GM19468 (cell line): ENCODE results near the gene FBRSL1.
"Not testable (repeated sequence)": the region's sequence is repeated elsewhere in the genome, so short reads cannot be mapped to it uniquely, and the experiment has no call there.

Experiments
- ATAC-seq: cut with Tn5 transposase; IDR thresholded peaks from one replicate; pipeline ENCODE4 v1.9.1; 2021; ENCODE audit warnings: mild to moderate bottlenecking, moderate library complexity, moderate number of reproducible peaks; ENCODE audit not compliant: unreplicated experiment; ENCODE audit errors: extremely low read depth

Gene FBRSL1

DNA sequence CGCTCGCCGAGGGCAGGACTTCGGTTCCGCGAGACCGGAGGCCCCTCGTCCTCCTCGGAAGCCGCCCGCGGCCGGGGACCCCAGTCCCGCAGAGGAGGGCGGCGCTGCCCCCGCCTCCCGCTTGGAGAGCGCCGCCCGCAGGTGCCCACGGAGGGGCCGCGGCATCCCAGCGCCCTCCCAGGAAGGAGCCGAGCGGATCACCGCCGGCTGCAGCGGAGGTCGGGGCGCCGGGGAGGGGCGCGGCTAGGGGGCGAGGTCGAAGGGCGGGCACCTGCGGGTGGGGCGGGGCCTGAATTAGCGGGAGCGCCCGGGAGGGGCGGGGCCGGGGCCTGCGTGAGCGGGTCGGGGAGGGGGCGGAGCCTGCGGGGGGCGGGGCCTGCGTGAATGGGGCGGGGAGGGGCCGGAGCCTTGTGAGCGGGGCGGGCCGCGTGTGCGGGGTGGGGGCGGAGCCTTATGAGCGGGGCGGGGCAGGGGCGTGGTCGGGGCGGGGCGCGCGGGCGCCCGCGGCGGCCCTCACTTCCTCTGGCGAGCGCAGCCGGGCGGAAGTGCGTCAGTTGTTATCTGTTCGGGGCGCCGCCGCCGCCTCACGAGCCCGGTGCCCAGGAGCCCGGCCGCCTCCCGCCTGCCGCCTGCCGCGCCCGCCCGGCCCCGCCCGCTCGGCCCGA lies at the start of gene FBRSL1:
Gene FBRSL1 (plus strand): TSS at position 550 of the 665 bp plus-strand sequence.
- ATAC-seq, result no peak

DNA sequence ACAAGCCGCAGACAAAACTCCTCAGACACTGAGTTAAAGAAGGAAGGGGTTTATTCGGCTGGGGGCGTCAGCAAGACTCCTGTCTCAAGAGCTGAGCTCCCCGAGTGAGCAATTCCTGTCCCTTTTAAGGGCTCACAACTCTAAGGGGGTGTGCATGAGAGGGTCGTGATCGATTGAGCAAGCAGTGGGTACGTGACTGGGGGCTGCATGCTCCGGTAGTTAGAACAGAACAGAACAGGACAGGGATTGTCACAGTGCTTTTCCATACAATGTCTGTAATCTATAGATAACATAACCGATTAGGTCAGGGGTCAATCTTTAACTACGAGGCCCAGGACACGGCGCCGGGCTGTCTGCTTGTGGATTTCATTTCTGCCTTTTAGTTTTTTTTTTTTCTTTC lies 49.5 kb upstream of the FBRSL1 start:
- ATAC-seq, result not testable (repeated sequence)

DNA sequence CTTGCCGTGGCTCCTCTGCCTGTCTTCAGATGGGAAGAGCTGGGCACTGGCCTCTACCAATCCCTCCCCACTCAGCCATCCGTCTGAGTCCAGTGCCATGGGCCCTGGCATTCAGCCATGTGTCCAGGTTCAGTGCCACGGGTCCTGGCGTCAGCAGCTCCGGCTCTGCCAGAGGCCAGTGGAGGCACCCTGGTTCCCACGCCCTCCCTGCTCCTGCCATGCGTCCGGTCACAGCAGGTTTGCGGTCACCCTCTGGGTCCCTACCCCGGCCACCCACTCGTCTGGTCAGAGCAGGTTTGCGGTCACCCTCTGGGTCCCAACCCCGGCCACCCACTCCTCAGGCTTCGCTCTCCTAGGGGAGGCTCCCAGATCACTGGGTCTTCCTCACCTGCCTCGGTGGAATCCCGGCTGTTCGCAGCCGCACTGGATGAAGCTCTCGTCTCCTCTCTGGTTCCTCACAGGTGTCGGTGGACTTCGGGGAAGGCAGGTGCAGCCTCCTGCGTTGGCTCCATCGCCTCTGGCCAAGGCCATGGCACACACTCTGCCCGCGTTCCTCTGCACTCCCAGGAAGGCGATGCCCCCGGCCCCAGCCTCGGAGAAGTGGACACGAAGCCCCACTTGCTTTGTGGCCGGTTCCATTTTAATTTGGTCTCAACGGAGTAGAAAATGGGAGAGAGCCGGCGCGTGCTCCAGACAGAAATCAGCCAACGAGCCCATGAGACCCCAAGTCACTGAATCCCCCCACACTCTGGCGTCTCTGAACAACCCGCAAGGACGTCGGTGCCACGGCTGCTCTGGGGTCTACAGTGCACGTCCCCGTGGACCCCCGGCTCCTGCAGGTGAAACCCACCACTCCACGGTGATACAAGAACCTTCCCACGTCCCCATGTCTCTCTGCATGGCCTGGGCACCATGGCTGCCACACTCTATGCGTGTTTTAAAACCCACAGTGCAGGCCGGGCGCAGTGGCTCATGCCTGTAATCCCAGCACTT lies 47.8 kb upstream of the FBRSL1 start:
- no peak for ATAC-seq

- ATAC-seq, result no peak
These were observed 46.9 kb upstream of the FBRSL1 start for GRCh38 chr12:132443091-132443490.

DNA sequence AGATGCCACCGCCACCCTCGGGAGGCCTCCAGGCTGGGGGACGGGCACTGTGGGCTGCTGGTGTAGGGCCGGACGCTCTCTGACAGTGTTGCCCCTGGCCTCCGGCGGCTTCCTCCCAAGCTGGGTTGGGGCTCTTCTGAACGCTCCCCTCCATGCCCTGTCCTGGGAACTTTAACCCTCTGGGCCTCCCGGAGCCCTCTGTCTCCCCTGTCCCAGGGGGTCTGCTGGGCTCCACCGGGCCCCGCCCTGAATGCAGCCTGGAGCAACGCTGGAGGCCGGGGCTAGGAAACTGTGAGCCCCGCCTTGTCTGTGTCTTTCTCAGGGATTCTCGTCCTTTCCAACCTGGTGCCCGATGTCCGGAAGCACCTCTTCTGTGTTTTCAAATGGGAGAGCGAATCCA lies 45.7 kb upstream of the FBRSL1 start:
- ATAC-seq, result no peak

DNA sequence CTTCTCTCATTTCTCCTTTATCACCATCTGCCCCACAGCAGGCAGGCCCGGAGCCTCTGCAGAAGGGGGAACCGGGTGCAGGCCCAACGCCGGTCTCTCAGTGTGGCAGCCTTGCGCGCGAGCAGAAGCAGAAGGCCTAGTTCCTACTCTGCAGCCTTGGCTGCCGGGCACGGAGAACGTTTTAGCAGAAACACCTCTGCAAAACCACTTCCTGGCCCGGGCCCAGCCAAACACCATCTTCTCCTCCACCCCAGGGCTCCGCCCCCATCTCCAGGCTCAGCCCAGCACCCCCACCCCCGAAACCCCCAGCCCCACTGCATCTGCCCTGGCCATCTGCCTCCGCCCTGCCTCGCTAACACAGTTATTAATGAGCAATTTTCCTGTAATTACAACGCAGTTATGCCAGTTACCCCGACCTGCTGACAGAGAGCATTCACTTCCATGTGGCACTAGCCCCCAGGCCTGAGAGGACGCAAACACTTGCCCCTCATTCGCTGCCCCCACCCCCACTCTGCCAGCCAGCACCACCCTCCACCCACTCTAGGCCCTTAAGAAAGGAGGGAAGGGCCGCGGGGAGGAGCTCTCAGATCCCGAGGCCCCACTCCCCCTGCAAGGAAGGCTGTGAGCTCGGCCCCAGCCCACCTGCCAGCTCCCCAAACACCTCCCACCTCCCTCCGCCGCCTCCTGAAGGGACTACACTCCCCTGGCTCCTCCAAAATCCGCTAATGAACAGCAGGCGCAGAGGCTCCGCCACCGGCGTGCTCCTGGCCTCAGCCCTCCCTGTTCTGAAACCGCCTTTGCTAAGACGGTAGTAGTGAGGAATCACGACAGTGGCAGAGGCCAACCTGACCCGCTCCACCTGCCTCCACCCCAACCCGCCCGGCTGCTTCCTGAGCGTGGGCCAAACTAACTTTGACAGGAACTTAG lies 44.7 kb upstream of the FBRSL1 start:
- ATAC-seq, result peak; percentile 35

DNA sequence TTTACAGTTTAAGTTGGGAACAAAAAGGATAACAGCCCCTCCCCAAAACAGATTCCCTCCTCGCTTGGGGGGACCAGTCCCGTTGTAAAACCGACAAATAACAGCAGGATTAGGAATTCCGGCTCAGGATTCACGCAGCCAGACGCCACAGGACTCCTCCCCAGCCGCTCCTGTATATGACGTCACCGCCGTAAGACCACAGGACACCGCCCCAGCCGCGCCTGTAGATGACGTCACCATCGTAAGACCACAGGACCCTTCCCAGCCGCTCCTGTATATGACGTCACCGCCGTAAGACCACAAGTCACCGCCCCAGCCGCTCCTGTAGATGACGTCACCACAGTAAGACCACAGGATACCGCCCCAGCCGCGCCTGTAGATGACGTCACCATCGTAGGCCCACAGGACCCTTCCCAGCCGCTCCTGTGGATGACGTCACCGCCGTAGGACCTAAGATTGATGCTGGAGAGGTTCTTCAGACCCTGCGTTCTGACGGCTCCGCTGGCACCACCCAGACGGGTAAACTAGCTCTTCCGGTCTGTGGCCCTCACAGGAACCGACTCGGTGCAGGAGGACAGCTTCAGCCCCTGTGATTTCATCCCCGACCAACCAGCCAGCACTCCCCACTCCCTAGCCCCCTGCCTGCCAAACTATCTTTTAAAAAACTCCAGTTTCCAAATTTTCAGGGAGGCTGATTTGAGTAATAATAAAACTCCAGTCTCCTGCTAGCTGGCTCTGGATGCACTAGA lies 43.9 kb upstream of the FBRSL1 start:
- no peak for ATAC-seq

GRCh38 chr12:132446633-132447326 lies 43.2 kb upstream of the FBRSL1 start:
- no peak for ATAC-seq

DNA sequence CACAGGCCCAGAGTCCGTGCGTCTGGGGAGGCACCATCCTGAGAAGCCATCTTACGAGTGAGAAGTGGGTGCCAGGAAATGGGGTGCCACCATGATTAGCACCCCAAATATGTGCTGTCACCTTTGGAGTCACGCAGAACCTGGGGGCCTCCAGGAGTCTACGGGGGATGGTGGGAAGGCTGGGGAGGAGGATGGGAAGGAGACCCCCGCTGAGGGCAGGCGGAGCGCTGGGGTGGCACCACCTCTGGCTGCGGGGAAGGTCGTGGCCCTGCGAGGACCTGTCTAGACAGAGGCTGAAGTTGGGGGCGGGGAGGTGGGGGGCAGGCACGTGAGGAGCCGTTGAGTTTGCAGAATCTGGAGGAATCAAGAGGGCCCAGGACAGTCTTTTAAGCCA lies 42.6 kb upstream of the FBRSL1 start:
- no peak for ATAC-seq

- no peak for ATAC-seq
These were observed 42.1 kb upstream of the FBRSL1 start for GRCh38 chr12:132447731-132448462.

GRCh38 chr12:132448463-132448820 lies 41.5 kb upstream of the FBRSL1 start:
- no peak for ATAC-seq

- ATAC-seq, result peak; percentile 23
These were observed 40.2 kb upstream of the FBRSL1 start for GRCh38 chr12:132449565-132450417.

- ATAC-seq, result no peak
These were observed 39.4 kb upstream of the FBRSL1 start for GRCh38 chr12:132450418-132451171.

DNA sequence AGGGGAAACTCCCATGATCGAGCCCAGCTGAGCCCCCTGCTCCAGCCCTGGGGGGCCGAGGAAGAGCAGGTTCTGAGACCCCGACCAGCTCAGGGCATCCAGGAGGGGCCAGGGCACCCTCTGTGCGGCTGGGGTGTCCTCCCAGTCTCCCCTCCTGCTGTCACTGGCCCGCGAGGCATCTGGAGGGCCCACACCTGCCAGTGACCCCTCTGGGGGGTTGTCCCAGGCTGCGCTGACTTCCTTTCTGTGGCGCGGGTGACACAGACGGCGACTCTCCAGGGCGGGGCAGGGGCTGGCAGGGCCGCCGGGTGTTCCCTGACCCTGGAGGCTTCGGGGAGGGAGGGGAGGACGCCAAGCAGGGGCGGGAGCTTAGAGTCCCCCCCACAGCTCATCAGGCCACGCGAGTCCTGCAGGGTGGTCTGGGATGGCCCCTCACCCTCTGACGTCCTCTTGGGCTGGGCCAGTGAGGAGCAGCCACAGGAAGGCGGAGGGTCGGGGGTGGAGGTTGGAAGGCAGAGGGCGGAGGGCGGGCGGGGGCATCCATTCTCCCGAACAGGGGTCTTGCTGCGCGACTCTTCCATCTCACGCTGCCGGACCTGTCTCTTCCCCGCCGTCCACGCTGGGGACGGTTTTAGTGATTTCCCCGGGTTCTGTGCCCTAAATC lies 38.6 kb upstream of the FBRSL1 start:
- ATAC-seq, result no peak

GRCh38 chr12:132451836-132452195 lies 38.1 kb upstream of the FBRSL1 start:
- ATAC-seq, result no peak

DNA sequence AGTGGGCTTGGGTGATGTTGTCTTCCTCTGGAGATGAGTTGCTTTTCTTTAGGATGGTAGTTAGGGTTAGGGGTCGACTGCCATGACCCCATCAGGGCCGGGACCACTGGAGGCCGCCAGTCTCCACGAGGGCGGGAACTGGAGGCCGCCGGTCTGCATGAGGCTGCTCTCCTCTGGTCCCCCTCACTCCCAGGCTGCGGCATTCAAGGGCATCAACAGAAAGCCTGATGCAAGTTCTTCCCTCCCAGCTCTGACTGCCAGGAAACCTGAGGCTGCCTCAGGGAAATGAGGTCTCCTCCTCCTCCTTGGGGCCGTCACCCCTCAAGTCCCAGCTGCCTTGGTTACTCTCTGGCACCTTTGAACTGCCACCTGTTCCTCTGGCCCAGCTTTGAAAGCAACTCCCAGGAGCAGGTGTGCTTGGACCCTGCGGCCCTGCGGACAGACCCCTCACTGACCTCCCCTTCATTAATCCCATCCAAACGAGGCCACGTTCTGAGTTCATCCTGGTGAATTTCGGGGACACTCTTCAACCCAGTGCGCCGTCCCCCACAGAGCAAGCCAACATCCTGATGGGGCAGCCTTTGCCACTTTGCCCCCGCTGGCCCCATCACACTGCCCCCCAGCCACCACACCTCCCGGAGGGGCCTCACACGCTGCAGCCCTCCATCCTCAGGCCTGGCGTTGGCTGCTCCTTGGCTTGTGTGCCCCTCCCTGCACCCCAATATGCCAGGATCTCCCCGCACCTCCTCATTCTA lies 37.2 kb upstream of the FBRSL1 start:
- no peak for ATAC-seq
